Stimulated activated CD4-positive, alpha-beta T cell treated with anti-CD3 and anti-CD28 coated beads, Interleukin-2, amount 100 ng/mL, for 48 hours (primary cell): ENCODE data around the gene GBP2.
"Not testable (repeated sequence)": the region's sequence is repeated elsewhere in the genome, so short reads cannot be mapped to it uniquely, and the experiment has no call there.

Source experiments
- DNase-seq, 2 donors: peaks; one replicate each; pipeline ENCODE4 v3.0.0-alpha.2; 2020

GBP2 gene

DNA sequence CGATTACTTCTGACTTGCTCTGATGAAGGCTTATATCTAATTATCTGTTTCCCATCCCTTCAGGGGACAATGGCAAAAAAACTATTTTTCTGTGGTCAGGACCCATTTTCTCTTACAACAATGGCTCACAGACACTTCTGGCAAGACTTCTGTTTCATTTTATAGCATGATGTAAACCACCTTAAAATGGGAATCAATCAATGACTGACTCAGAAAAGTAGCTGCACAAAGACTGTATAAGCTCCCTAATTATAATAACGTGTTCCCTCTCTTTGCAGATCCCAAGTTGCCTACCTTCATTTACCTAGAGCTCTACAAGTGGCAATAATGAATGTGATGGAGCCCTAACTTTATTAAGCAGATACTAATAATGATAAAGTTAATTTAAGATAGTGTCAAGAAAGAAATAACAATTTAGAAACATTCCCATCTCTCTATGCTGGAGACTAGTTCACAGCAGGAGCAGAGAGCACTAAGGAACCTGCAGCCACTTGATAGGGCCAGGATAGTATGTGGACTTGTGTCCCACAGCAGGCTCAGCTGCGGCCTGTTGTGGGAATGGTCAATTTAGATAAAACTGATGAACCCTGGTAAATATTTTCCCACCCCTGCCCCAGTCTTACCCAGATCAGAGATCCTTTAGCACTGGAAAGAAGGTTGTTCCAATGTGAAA, 538 bp downstream of the GBP2 start:
- DNase-seq, result no peak

DNA sequence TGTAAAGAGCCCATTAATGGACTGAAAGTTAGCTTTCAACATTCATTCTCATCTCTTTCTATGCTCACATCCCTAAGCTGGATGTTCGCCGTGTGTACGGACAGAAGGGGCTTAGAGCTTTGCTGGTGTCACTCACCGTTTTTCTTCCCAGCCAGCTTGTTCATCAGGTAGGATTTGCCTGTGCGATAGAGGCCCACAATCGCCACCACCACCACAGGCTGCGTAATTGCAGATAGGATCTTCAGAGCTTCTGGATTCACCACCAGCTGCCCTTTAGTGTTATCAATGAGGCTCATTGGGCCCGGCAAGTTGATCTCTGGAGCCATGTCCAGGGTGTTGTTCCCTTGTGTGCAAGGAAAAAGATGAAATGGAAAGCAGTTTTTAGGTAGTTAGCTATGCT, 4.3 kb downstream of the GBP2 start:
- no peak for DNase-seq

DNA sequence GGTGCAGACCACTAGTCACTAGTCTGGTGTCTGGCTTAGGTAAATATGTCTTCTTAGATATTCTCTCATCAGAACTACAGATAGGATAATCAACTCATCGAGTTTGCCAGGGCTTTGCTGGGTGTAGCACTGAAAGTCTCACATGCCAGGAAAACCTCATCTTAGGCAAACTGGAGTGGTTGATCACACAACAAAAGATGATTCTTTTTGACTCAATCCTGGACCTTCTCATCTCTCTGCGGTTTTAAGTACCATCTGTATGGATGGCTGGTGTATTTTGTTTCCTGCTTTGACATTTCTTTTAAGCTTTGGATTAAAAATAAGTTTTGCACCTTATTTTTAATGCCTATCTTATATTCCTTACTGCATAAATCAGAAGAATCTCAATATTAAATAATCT, 11.3 kb downstream of the GBP2 start:
- DNase-seq, result no peak

GRCh38 chr1:89112871-89113613, 12.9 kb downstream of the GBP2 start:
- DNase-seq, result no peak

GRCh38 chr1:89104687-89105086, 21.2 kb downstream of the GBP2 start:
- no peak for DNase-seq

DNA sequence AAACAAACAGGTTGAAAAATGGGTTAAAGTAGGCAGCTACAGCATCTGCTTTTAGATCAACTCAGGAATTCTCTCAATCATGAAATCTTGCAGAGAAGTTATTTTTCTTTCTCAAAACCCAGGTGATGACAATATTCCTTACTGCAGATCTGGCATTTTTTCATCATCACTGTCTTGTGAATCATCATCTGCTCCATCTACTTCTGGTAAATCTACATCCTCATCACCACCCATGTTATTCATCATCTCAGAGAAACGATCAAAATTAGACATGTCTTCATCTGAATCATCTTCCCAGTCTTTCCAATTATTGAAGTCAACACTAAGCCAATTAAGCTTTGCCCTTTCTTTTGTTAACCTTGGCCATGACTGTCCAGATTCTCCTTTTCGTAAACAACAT, 21.8 kb downstream of the GBP2 start:
- no peak for DNase-seq

DNA sequence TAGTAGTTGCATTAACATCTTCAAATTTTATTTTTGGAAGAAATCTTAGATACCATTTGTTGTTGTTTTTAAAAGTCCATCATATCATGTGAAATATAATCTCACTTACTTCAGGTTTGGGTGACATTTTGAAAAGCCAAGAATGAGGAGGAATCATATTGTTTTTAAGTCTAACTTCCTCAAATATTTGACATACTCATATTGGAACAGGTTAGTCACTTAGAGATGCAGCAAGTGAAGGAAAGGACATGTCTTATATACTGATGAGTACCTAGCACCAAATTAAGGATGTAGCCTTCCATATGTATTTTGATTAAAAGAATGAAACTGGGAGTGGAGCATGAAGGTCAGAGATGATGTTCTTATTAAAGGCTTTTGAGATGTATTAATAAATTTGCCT, 23.9 kb downstream of the GBP2 start:
- no peak for DNase-seq

DNA sequence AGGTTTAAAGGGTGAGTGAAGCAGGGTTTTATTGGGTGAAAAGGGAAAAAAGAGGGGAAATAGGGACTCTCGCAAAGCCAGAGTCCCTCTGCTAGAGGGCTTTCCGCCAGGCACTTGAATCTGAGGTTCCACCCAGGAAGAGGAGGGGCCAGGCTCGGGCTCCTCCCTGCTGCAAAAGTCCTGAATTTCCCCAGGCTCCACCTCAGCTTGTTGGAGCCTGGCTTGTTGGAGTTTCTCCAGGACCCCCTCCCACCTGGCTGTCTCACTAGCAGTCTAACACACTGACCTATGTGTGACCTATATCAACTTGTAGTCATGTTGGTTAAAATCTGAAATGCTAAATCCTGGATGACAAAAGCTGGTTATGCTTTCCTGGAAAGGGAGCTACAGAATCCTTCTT, 25.5 kb downstream of the GBP2 start:
- DNase-seq, result no peak

- DNase-seq, result no peak
Measured at GRCh38 chr1:89098857-89099256, 27.1 kb downstream of the GBP2 start.

GRCh38 chr1:89095737-89096136, 30.2 kb downstream of the GBP2 start:
- DNase-seq, result no peak

- DNase-seq, result no peak
Measured at GRCh38 chr1:89089962-89090361, 36.0 kb downstream of the GBP2 start.

DNA sequence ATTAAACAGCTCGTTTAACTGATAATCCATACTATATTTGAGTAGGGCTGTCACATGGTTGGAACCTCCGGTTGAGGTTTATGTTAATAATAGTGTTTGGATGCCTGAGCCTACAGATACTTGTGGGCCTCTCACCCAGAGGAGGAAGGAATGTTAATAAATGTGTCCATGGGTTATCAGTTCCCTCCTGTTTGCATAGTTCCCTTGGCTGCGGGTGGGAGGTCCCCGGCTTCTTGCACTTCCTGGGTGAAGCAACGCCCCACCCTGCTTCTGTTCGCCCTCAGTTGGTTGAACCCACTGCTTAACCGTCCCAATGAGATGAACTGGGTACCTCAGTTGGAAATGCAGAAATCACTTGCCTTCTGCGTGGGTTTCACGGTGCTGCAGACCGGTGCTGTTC, 37.3 kb downstream of the GBP2 start:
- DNase-seq, result no peak

DNA sequence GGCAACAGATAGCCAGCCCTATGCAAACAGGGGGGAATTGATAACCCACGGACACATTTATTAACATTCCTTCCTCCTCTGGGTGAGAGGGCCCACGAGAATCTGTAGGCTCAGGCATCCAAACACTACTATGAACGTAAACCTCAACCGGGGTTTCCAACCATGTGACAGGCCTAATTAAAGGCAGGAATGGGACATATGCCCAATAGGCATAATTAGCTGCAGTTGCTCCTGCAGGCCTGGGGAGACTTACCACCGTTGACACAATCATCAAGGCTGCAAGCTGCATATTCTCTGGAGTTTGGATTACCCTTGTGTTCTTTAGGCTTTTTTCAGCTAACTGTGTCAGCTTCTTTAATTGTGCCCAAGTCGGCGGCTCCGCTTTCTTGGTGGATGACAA, 38.7 kb downstream of the GBP2 start:
- DNase-seq, result no peak

GRCh38 chr1:89085781-89086180, 40.1 kb downstream of the GBP2 start:
- DNase-seq, result peak in 1 of 2 donors; percentile 45

DNA sequence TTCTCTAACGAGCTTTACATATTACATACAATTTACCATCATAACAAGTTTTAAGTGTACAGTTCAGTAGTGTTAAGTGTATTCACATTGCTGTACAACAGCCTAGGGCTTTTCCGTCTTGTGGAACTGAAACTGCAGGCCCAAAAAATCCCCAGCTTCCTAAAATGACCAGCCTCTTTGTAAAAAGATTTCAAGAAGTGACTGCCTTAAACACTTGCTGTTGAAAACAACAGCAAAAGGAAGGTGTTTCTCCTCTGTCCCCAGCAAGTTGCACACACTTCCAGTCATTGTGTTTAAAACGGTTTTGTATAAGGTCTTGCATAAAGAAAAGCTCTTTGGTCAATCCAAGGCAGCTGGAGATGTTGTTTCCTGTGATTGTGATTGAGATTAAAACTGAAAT, 44.9 kb downstream of the GBP2 start:
- DNase-seq, result no peak

DNA sequence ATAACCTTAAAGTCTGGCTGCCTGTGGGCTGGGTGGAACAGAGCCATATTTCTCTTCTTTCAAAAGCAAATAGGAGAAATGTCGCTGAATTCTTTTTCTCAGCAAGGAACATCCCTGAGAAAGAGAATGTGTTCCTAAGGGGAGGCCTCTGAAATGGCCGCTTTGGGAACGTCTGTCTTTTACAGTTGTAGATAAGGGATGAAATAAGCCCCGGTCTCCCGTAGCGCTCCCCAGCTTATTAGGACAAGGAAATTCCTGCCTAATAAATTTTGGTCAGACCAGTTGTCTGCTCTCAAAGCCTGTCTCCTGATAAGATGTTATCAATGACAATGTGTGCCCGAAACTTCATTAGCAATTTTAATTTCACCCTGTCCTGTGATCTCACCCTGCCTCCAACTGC, 45.8 kb downstream of the GBP2 start:
- DNase-seq, result not testable (repeated sequence)

GRCh38 chr1:89072466-89073065, 53.3 kb downstream of the GBP2 start:
- not testable (repeated sequence) for DNase-seq

- no peak for DNase-seq
Measured at GRCh38 chr1:89070509-89070908, 55.4 kb downstream of the GBP2 start.

DNA sequence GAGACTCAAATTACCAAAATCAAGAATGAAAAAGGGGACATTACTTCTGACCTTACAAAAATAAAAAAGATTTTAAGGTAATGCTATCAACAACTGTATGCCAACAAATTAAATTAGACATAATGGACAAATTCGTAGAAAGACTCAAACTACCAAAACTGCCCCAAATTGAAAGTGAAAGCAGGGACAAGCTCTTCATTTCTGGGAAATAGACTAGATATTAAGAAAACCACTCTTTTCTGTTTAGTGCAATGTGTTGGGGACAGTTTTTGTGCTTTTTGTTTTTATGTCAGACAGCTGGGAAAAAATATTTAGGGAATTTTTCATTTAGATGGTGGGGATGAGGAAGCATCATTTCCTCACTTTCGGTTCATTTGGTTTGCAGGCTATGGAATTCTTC, 56.0 kb downstream of the GBP2 start:
- DNase-seq, result no peak

- no peak for DNase-seq
Measured at GRCh38 chr1:89068291-89068690, 57.6 kb downstream of the GBP2 start.

DNA sequence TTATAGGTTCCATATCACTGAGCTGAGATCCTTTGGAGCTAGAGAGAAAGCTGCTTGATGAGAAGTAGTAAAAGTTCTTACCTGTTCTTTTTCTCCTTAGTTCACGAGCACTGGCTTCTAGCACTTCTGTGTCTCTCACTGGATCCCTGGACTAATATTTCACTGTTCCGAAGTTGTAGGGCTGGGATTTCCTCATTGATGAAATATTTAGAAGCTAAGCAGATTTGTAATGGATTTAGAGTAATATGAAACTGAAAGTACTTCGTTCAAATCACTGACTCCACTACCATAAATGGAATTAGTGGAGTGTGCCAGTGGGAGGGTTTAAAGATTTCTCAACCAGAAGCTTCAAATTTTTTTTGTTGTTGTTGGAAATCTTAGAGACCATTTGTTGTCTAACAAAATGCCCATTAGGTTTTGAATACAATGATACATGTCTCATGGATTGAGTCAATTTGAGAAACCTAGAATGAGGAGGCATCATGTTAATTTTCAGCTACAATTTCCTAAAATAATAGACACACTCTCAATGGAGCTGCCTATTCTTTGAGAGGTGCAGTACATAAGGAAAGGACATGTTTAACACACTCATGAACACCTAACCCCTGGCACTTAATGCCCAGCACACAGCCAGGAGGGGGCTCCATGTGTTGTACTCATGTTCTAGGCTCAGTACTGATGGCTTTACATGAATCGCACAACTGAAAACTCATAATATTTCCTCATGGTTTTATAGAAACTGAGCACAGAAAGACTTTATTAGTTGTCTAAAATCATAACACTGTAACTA, 60.6 kb downstream of the GBP2 start, which contains the start of gene GBP1:
Gene GBP1 (minus strand): TSS at position 130 of the 790 bp plus-strand sequence. CDS start 1,974 bp downstream, outside the sequence.
- DNase-seq, result no peak

DNA sequence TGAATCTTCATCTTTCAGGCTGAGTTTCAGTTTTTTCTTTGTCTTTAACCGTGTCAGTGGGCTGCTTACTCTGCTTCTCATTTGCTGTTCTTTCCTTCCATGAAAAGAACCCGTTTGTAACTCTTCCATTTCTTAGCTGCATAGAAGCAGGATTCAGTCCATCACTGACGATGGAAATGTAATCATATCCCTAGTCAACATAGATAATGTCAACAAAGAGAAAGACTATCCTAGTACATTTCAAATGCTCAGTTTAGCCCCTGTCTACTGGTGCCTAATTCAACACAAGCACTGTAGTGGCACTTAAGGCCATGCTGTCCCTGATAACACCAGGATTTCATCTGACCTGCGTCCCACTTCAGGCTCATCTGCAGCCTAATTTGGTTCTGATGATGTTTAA, 61.3 kb downstream of the GBP2 start:
- no peak for DNase-seq

GRCh38 chr1:89063094-89063493, 62.8 kb downstream of the GBP2 start:
- no peak for DNase-seq
